Iris pigment epithelial cell (primary cell): ENCODE results near the gene AURKA.

Source experiments
- DNase-seq: peaks from one replicate; pipeline ENCODE4 v3.0.0-alpha.2; 2011; ENCODE audit warnings: low read depth

AURKA gene

DNA sequence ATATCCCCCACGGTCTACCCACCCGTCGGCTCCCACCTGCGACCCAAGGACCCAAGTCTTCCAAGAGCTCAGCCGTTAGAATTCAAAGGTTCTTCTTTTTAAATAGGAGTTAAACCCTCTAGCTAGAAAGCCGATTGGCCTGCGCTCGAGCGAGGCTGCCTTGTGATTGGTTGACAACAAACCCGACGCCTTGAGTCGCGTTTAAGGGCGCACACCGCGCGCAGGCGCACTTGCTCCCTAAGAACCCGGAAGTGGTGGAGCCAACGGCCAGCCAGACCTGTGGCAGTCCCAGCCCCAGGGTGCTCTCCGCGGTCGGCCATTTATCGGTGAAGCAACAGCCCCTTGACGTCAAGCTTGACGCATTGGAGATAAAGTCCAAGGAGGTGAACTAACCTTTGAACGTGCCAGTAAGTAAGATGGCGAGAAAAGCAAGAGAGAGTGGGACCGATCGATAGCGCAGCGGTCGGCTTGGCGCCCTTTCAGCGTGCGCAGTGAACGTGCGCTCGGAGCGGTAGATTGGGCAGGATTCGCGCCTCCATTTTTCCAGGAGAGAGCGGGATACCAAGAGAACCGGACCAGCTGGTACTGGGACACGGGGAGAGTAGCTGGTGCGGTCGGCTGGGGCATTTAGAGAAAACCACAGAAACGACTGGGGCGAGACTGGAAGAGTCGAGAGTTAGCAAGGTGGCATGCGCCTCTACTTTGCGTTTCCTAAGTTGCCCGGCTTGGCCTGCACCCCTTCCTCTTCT, at the start of gene AURKA, which contains the start of gene CSTF1:
Gene AURKA, minus strand, starts transcription at position 84 of the 749 bp plus-strand sequence. CDS start 4,018 bp downstream, outside the sequence.
Gene CSTF1, plus strand, starts transcription at position 514 of the 749 bp plus-strand sequence. CDS start 2,908 bp downstream, outside the sequence.
- DNase-seq, result peak; percentile 100

DNA sequence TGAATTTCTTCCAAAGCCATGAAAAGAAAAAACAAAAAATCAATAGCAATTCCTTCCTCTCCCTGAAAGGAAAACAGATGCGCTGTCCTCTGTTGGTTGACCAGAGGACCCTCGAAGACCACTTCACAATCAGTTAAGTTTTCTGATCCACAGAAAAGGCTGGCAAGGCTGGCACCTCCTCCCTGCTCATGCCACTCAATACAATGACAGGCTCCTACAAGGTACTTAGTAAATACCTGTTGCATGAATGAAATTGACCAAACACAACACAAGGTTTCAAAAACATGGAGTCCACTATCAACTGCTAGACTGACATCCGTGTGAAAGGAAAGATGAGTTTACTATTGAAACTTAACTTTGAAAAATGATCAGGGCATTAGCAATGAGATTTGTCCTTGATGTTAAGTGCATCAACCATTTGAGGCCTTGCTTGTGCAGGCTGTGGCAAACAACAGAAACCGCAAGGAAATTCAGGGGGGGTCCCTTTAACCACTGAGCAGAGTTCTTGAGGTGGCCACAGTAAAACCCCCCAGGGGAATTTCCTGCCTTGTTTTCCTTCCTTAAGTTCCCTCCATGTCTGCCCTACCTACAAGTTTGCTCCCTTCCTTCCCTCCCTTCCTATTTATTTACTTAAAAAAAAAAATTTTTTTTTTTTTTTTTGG, 48.5 kb upstream of the AURKA start:
- DNase-seq, result peak; percentile 50

DNA sequence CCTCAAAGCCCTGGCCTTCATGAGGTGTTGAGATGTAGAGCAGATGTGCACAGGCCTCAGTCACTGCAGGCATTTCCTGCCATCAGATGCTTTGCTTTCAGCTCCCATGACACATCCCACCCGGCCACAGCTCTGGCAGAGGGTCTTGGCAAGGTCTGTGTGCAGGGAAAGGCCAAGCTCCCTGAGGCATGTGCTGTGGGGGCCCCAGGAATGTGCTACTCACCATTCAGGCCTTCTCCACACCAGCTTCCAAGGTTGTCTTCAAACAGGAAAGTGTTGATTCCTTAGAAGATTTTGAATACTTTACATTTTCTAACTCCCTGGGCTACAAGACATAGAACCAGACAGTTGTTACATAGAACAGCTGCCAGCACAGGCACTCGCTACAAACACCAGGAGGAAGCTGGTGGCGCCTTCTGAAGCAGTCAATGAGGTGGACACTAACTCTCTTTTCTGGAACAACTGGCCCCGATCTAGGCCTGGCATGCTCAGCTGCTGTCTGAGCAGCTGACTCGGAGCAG, 47.8 kb upstream of the AURKA start:
- DNase-seq, result peak; percentile 99

DNA sequence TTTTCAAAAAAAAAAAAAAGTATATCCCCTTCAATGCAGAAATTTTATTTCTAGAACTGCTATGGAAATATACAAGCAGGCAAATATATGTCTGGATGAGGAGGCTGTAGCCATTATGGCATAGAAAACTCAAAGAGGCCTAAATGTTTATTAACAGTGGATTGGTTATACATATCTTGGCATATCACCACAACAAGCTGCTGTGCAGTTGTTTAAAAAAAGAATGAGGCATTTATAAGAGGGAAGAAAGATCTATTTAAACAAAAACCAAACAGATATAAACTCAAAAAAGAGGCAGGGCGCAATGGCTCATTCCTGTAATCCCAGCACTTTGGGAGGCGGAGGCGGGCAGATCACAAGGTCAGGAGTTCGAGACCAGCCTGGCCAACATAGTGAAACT, 46.3 kb upstream of the AURKA start:
- DNase-seq, result no peak

DNA sequence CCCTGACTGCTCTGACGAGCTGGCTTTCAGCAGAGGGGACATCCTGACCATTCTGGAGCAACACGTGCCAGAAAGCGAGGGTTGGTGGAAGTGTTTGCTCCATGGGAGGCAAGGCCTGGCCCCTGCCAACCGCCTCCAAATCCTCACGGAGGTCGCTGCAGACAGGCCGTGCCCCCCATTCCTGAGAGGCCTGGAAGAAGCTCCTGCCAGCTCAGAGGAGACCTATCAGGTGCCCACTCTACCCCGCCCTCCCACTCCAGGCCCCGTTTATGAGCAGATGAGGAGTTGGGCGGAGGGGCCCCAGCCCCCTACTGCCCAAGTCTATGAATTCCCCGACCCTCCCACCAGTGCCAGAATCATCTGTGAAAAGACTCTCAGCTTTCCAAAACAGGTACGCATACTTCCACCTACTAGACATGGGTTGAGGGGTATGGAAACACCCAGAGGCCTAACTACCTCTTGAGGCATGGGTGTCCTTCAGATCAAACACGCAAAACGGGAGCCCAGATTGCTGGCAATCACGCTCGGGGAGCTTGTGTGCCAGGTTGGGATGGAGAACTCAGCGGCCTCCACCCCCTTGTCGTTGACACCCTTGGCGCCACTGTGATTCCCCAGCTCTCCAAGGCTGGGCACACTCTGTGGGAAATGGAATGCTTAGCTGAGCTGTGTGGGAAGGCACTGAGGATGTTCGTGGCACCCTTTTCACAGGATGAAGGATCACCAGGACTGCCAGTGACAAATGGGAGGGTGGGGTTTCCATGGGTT, 45.4 kb upstream of the AURKA start:
- no peak for DNase-seq

DNA sequence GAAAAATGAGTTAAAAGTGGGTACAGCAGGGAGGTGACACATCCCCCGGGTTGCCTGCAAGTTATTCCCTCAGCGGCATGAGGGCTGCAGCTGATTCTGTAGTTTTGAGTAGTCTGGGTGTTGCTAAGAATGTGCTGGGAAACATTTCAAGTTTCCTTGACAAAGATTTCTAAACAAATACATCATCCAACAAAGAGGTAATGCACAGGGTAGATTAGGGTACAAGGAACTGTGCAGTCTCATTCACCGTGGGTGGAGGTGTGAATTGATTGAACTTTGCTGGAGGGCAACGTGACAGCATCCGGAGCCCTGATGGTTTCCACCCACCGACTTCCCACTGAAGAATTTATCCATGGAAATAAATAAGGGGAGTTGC, 41.9 kb upstream of the AURKA start:
- DNase-seq, result peak; percentile 89

DNA sequence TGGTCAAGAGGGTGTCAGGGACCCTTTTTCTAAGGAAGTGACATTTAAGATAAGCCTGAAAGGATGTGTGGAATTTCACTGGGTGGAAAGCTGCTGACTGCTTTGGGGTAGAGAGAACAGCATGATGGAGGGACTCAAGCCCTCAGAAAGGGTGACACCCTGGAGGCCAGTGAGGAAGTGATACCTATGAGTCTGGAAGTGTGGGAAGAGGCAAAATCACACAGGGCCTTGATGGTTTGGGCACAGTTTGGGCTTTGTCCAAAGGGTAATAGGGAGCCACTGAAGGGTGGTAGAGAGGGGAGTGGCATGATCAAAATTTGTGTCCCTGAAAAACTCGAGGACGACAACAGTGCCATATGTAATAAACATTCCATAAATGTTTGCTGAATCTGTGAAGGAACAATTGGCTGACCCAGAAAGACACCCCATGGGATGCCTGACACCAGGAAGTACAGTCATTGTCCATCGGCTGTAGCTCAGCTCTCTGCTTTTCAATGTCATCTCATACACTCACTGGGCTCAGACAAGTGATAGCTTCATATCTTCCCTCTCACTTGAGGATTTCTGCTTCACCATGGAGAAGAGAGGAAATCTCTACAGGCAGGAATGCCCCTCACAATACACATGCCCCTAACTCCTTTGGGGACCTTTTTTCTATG, 41.3 kb upstream of the AURKA start:
- no peak for DNase-seq

DNA sequence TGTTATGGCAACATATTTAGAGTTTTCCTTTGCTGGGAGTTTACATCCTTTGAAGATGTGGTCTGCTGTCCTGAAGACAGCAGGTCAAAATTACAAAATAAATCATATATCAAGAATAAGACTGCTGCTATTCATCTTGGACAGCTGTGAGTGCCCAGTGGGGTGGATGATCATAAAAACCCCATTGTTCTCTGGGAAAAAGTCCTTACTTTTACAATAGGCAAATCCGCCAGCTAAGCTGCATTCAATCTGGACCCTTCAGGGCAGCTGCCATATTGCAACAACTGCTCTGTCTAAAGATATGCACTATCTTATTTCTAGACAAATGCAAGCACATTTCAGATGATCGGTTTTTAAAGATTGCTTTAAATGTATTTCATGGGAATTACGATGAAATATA, 39.5 kb upstream of the AURKA start:
- no peak for DNase-seq

DNA sequence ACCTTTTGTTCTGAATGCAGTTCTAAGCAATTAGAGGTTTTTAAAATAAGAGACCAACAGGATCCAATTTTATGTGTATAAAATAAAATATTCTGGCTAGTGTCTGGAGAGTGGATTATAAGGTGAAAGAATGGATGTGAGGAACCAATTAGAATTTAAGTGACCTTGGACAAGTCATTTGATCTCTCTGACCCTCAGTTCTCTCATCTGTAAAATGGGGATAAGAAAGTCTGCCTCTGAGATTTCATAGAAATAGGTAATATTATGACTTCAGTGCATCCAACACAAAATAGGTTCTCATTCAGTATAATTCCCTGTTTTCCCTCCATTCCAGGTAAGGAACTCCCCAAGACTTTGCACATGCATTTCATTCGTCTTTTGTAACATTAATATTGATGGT, 38.9 kb upstream of the AURKA start:
- no peak for DNase-seq

DNA sequence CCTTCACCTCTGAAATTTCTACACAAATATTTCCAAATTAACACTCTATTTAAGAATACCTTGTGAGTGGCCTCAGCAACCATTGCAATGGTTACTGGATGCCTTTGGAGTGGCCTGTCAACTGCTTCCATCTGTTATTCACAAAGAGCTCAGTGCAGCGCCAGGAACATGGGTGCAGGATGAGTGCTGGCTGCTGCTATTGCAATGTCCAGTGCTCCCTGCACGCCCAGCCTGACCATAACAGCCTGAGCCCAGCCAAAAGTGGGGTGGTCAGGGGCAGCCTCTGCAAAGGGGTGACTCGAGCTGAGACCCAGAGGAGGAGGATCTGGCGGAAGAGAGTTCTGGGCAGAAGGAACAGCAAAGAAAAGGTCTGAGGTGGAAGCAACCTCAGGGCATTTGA, 38.4 kb upstream of the AURKA start:
- no peak for DNase-seq

DNA sequence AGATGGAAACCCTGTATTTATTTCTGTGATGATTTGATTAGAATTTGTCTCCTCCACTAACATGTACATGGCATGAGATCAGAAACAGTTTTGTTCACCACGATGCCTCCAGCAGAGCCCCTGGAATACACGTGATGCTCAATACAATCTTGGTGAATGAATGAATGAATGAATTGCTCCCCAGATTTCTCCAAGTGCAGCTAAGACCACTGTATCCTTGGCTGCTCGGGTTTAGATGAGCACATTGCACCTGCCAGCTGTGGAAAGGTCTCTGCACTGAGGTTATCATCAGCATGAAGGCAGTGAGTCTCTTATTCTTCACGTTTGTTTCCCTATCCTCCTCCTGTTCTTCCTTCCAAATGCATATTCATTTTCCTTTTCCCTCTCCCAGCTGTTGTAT, 37.9 kb upstream of the AURKA start:
- DNase-seq, result no peak

DNA sequence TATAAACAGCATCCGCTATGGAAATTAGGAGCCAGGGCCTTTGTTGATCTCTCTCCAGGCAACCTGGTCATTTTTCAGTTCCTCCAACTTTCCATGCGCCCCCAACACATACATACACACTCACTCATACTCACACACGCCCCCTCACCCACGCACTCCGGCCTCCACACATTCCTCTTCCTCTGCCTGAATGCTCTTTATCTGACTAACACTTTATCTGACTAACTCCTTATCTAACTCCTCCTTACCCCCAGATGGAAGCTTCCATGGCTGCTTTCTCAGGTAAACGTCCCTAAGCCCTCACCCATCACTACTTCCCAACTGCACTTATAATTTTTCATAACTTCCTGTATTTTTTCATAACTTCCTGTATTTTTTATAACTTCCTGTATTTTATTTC, 37.5 kb upstream of the AURKA start:
- DNase-seq, result peak; percentile 90

DNA sequence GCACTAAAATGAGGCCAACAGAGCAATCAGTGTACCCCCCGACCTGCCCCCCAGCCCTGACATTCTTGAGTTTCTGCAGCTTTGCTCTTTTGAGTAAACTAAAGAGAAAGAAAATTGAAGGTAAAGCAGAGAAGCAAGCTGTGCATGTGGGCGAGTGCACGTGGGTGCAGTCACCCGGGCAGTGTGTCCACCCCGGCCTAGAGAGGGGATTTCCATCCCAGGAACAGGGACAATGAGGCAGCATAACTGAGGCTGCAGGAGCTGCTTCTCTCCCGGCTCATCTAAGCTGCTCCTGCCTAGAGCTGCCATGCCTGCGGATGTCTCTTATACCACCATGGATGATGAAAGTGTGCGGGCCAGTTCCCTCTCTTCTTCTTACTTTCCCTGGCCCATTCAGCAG, 36.9 kb upstream of the AURKA start:
- DNase-seq, result no peak

DNA sequence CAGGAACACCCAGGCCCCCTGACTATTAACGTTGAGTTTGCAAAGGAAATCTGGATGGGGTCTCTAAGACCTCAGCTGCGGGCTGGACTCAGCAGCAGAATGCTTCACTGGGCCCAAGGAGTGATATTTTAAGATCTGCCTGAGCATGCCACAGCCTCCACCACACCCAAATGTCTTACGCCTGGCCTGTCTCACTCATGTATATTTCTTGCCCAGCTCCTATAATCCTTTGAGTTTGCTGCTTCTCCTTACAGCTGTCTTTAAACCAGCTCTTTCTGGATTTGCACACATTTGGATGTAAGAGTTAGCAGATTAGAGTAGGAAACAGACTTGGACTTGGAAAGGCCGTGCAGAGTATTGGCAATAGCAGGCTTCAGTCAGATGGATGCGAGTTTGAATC, 36.4 kb upstream of the AURKA start:
- DNase-seq, result no peak

DNA sequence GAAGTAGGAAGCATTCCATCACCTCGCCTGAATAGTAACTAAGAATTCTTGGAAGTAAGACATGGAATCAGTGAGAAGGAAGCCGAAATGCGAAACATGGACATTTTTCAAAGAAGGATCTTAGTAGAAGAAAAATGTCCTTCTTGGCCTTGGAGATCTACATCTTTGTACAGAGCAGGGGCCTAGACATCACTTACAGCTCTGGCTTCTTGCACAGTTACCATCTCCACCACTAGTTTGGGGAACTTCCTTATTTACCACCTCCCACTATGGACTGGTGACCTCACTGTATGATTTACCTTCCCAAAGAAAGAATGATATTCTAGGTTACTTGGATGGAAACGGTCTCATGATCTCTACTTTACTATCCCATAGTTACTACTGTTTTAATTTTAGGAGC, 35.8 kb upstream of the AURKA start:
- no peak for DNase-seq

DNA sequence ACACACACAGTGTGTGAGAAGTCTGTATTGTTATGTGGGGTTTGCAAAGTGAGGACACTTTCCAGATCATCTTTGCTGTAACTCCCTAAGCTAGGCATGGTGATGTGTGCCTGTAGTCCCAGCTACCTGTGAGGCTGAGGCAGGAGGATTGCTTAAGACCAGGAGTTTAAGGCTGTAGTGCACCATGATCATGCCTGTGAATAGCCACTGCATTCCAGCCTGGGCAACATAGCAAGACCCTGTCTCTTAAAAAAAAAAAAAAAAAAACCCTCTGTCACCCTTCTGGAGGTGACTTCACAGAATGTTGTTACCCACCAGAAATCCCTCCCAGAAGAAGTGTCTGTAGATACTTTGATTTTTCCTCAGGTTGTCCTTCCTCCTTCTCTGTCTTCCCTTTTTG, 34.9 kb upstream of the AURKA start:
- no peak for DNase-seq

DNA sequence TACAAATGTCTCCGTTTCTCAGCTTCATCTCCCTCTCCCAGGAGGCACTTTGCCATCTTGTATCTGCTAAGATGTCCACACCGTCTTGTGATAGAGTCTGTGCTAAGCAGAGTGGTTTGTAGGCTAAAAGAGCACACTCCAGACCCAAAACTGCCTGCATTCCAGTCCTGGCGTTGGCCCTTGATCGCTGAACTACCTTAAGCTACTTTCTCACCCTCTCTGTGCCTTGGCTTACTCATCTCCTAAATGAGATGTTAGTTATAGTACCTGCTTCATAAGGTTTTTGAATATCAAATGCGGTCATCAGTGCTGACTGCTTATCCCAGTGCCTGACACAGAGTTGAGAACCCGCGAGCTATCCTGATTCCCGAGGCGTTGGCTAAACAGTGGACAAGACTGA, 34.0 kb upstream of the AURKA start:
- no peak for DNase-seq

DNA sequence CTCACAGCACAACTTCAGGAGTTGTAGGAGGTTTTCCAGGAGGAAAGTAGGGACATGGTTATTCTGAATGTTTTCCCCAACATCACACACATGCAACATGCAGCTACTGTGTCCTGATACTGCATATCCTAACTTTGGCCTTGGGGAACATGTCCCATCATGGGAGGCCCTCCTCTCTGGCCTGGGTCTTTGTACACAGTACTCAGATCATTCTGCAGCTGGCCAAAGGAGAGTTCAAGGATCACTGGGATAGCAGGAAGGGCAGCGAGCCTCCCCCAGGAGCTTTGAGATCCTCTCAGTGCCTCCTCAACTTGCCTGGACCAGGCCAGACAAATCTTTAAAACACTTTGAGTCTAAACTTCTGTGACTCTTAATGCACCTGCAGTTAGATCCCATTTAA, 32.9 kb upstream of the AURKA start:
- no peak for DNase-seq

DNA sequence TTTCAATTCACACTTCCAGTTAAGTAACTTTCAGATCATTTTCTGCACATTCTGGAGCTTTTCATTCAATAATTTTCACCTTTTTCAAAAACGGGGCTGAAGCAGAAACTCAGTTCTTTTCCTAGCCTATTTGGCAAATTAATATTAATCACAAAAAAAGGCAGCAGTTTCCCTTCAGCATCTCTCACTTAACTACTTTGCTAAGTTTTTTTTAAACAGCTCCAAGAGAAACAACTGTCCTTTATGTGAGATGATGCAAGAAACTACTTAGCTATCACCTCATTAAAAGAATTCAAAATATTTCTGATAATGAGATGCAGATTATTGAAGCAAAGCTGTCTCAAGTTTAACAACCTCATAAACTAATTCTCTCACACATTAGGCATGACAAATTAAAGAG, 31.9 kb upstream of the AURKA start:
- DNase-seq, result no peak

DNA sequence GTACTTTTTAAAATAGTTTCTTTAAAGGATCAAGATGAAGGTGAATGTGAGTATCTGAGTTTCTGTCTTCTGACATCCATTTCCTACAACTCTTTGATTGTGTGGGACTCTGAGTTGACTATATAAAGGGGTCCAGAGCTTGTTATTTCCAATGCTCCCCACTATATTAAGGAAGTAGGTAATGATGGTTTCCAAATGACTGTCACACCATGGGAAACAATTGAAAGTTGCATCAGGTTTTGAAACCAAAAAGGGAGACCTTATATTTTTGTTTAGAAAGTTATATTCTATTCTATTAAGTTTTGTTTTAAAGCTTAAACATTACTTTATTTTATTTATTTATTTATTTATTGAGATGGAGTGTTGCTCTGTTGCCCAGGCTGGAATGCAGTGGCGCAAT, 31.2 kb upstream of the AURKA start:
- no peak for DNase-seq

DNA sequence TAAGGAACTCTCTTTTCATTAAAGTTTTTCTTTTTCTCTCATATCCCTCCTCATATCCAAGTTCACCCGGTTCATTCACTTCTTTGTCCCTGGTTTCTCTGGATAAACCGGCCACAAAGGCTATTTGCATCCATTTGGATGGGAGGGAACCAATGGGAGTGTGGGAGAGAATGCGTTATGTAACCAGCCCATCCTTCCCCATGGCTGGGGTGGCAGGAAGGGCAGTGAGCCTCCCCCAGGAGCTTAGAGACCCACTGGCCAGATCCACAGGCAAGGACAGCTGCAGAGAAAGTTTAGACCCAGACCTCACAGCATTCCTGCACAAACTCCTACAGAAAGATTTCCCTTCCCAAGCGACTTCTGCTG, 30.8 kb upstream of the AURKA start:
- DNase-seq, result no peak

DNA sequence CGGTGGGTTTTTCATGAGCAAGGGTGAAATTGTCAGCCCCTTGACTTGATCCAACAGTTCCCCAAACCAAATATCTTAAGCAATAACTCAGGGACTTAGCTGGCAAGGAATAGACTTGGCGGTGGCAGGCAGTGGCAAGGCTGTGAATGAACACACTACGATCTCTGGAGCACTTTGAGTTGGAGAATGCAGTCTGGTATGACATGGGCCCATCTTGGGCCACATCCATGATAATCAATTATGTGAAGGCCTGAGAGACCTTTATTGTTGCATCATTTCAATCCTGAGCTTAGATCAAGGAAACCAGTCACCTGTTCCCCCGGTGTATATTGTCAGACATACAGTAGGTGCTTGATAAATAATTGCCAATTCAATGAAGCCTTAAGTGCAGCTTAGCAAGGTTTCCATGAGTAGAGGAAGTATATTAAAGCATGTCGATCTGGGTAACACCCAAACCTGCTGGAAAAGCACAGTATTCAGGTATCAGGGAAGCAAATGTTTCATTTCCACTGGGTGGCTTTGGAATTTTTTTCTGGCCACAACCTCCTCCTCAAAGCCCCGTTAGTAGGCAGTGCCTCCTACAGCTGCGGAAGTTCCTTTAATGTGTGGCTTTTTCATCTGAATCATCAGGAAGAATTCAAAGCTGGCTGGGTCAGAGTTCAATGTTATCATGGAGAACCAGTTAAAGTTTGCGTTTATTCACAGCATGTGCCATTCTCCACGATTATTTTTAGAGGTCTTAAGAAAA, 30.2 kb upstream of the AURKA start:
- peak; percentile 81 for DNase-seq
